GM18517 (cell line): ENCODE data around the gene CCNYL1.
"Not testable (repeated sequence)": the region's sequence is repeated elsewhere in the genome, so short reads cannot be mapped to it uniquely, and the experiment has no call there.

Experiments
- ATAC-seq: cut with Tn5 transposase; IDR thresholded peaks from one replicate; pipeline ENCODE4 v1.9.1; 2021; ENCODE audit warnings: mild to moderate bottlenecking, moderate library complexity; ENCODE audit not compliant: unreplicated experiment

Gene CCNYL1

DNA sequence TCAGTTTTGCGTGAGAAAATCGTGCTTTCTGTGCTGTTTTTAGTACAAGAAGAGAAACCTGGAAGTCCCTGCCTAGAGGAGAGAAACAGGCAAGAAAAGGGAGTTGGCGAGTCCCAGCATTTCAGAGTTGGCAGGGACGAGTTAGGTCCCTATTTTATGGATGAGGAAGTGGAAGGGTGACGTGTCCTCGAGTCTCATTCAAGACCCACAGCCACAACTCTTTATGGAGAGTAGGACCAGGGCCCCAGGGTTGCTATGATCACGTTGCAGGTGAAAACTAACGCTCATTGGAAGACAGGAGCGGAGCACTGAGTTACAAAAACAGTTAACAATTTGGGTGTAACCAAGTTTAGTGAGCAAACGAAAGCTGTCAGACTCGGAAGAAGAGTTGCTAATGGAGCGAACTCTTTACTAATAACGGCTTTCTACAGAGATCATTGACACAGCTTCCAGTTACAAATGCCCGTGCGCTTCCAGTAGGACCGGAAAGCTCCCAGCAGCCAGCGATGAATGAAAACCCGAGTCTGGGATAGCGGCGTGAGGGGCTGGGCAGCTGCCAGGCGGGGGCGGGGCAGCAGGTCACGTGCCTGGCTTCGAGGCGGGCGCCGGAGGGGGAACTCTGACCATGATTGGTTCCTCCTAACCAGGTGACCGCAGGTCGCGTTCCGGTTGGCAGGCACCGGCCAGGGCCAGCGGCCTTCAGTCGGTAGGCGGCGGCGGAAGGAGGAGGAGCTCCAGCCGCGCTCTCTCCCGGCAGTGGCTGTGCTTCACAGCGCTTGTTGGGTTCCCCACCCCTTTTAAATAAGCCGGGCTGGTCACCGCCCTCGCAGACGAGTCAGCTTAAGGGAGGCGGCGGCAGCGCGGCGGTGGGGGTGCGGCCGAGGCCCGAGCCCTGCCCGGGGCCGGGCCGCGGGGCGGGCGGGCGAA lies at the start of gene CCNYL1:
TSS of gene CCNYL1 (plus strand) at position 827 of the 927 bp plus-strand sequence. CDS start 257 bp downstream, outside the sequence.
- peak; percentile 96 for ATAC-seq

DNA sequence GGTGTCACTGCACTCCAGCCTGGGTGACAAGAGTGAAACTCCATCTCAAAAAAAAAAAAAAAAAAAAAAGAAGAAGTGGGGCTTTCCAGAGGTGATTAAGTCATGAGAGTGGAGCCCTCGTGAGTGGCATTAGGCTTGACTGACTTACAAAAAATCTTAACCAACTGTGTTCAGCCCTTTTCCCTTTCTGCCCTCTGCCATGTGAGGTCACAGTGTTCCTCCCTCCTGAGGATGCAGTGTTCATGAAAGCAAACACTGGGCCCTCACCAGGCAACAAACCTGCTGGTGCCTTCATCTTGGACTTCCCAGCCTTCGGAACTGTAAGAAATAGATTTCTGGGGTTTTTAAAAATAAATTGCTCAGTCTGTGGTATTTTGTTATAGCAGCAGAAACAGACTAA lies 49.2 kb upstream of the CCNYL1 start:
- peak; percentile 94 for ATAC-seq

DNA sequence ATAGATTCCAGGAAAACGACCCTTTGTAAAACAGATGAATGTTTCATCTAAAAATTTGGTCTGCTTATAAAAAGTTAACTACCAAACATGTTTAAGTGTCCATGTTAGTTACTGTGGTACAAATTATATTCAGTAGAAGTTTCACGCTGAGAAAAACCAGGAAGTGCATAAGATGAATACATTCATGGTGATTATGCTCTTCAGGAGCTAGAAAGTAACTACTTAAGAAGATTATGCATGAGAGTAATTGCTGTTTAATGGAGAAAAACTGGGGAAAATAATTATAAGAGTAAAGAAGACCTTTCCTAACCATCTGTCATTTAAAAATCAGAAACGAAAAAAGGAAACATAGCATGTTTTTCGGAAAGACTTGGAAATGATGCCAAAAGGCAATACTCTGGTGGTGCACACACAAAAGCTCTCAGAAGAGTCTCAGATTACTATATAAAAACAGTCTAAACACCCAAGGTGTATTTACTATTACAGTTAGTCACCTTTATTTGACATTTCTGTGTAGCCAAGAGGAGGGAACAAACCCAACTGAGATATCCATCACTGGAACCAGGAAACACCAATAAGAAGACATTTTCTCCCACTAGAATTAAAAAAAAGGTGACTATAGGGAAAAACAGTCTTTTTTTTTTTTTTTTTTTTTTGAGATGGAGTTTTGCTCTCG lies 47.4 kb upstream of the CCNYL1 start:
- ATAC-seq, result no peak

DNA sequence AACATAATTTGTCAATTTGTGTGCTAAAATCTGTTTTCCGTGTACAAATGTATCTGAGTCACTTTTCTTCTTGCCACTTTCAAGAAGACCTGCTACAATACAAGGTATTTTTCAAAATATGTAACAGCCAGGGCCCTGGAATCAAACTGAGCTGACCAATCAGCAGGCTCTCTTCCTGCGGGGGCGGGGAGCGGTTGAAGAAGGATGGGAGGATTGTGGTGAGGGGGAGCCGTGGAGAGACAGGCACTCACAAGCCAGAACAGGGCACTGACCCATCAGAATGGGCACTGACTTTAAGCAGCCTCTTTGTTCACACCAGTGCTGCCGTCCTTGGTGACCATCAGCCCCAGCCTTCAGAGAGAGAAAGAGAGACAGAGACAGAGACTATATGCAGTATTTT lies 40.6 kb upstream of the CCNYL1 start:
- ATAC-seq, result no peak

GRCh38 chr2:207673431-207673830 lies 38.0 kb upstream of the CCNYL1 start:
- ATAC-seq, result no peak

DNA sequence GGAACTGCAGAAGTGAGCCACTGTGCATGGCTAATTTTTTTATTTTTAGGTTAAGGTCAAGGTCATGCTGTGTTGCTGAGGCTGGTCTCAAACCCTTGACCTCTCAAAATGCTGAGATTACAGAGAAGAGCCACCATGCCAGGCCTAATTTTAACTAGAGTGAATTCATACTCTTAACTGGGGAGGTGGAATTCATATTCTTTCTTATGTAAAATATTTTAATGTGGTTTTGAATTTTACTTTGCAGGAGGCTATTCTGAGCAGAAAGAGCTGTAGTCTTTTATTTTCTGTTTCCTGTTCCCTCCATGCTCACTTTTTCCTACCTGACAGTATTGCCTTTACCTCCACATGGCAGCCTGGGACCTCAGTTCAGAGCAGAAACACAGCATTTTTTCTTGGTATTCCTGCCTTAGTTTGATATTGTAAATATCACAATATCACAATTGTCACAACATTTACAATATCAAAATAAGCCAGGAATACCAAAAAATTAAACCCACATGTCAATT lies 37.1 kb upstream of the CCNYL1 start:
- ATAC-seq, result no peak

- no peak for ATAC-seq
Observed at GRCh38 chr2:207674826-207675225, 36.6 kb upstream of the CCNYL1 start.

DNA sequence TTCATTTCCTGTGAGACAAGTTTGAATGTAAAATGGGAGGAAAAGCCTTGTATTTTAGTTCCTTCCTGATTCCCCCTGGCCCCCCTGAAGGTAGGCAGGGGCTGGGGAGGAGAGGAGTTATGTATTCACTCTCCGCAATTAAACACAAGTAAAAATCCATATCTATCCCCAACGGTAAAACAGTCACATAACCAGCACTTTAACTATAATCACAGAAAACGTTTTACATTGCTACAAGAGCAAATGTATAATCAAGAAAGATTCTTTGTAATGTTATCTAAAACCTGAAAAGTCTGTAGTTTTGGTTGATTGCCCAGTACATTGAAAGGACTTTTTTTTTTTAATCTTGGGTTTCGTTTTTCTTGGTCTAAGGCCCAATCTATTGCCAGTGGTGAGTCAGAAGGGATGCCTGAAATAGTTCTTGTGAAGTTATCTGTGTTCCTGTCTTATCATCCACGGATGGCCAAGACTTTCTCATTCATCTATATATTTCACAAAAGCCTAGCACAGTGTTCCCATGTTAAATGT lies 34.5 kb upstream of the CCNYL1 start:
- ATAC-seq, result peak; percentile 55

GRCh38 chr2:207681431-207681830 lies 30.0 kb upstream of the CCNYL1 start:
- ATAC-seq, result no peak

DNA sequence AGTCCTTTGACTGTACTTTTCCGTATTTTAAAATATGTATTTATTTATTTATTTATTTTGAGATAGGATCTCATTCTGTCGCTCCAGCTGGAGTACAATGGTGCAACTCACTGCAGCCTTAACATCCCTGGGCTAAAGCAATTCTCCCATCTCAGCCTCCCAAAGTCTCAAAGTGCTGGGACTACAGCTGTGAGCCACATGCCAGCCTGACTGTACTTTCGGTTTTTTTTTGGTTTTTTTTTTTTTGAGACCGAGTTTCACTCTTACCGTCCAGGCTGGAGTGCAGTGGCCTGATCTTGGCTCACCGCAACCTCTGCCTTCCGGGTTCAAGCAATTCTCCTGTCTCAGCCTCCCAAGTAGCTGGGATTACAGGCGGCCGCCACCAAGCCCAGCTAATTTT lies 28.9 kb upstream of the CCNYL1 start:
- peak; percentile 56 for ATAC-seq

GRCh38 chr2:207683438-207683837 lies 28.0 kb upstream of the CCNYL1 start:
- ATAC-seq, result no peak

- no peak for ATAC-seq
Observed at GRCh38 chr2:207683879-207684627, 27.4 kb upstream of the CCNYL1 start.

DNA sequence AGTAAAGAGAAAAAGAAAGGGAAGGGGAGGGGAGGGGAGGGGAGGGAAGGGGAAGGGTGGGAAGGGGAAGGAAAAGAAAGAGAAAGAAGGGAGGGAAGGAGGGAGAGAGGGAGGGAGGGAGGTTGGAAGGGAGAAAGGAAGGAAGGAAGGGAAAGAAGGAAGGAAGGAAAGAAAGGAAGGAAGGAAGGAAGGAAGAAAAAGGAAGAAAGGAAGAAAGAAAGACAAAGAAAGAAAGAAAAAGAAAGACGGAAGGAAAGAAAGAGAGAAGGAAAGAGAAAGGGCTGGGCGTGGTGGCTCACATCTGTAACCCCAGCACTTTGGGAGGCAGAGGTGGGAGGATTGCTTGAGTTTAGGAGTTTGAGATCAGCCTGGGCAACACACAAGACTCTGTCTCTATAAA lies 24.6 kb upstream of the CCNYL1 start:
- ATAC-seq, result no peak

DNA sequence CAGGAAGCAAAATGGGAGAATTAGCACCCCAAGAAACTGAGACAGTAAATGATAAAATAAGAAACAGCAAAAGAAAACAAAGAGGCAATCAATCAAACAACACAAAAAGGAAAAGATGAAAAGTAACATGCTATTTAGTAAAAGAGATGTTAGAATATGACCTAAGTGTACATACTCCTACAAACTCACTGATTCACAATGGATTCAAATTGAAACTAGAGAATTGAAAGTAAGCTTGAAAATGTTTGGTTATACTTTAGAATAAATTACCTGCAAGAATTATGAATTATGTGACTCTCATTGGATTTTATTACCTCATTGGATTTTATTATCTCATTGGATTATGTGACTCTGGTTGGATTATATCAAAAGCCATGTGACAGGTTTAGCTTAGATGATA lies 22.8 kb upstream of the CCNYL1 start:
- no peak for ATAC-seq

GRCh38 chr2:207690845-207691461 lies 20.5 kb upstream of the CCNYL1 start:
- not testable (repeated sequence) for ATAC-seq

GRCh38 chr2:207692206-207693065 lies 19.0 kb upstream of the CCNYL1 start:
- ATAC-seq, result no peak

DNA sequence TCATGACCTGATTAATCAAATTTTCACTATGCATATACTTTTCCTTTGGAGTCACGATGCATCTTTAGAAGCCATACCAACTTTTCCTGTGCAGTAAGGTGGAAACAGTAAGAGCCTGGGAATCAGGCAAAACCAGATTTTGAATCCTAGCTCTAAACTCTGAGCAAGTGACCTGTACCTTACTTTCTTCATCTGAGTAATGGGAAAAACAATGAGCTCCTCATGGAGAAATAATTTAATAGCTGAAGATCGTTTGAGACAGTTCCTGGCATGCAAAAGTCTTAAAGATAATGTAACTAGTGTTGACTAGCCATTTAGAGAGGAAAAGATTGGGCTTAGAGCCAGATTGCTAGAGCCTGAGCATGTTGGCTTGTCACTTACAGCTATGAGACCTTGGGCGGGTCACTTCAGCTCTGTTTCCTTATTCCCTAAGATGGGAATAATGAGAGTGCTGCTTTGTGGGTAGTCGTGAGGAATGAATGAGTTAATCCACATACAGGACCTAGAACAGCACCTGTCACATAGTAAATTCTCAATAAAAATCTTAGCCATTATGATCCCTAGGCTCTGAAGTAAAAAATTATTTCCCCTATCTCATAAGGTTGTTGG lies 17.7 kb upstream of the CCNYL1 start:
- ATAC-seq, result no peak

DNA sequence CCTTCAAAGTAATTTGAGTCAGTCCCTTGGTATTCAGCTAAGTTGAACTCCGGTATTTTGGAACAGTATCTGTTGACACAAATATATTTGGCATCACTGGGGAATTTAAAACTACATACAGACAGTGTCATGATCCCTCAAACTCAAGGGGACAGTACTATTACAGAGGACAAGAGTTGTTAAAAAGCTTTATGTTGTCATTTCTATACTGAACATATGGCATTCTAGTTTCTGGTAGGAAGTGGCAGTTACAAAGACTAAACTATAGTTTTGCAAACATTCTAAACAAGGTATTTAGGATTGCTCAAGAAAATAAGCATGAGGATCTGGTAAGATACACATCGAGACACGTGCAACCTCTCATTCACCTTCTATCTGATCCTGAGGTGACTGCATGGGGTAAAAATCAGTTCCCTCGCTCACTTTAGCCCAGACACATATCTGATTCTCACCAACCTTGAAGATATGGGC lies 16.6 kb upstream of the CCNYL1 start:
- no peak for ATAC-seq

GRCh38 chr2:207695293-207695692 lies 16.1 kb upstream of the CCNYL1 start:
- no peak for ATAC-seq
